Adrenal gland (tissue), 5 donors: ENCODE results near the gene AGRN.

Source experiments
- POLR2A ChIP-seq, 2 donors: fragments of 450-650 bp; IDR thresholded peaks; one replicate each; pipeline ENCODE4 v1.6.1; 2017; ENCODE audit warnings: antibody characterized with exemption in 2 of 2, mild to moderate bottlenecking in 2 of 2, moderate library complexity in 1 of 2
- TF ChIP-seq, protein P1 (sequence below), 6 experiments: fragments of 450-650 bp in 4 of 6; fragments of 200-600 bp in 2 of 6; sonication (generic) in 1 of 6; IDR thresholded peaks; 1 replicate in 5 of 6; 2 replicates in 1 of 6; pipeline versions ENCODE4 v1.5.1 to v1.8.0; 2016 to 2021; ENCODE audit warnings: antibody characterized with exemption in 6 of 6, mild to moderate bottlenecking in 2 of 6, moderate library complexity in 1 of 6
- donor health status: DM: no; HTN: no; CAD: no.

DNA sequence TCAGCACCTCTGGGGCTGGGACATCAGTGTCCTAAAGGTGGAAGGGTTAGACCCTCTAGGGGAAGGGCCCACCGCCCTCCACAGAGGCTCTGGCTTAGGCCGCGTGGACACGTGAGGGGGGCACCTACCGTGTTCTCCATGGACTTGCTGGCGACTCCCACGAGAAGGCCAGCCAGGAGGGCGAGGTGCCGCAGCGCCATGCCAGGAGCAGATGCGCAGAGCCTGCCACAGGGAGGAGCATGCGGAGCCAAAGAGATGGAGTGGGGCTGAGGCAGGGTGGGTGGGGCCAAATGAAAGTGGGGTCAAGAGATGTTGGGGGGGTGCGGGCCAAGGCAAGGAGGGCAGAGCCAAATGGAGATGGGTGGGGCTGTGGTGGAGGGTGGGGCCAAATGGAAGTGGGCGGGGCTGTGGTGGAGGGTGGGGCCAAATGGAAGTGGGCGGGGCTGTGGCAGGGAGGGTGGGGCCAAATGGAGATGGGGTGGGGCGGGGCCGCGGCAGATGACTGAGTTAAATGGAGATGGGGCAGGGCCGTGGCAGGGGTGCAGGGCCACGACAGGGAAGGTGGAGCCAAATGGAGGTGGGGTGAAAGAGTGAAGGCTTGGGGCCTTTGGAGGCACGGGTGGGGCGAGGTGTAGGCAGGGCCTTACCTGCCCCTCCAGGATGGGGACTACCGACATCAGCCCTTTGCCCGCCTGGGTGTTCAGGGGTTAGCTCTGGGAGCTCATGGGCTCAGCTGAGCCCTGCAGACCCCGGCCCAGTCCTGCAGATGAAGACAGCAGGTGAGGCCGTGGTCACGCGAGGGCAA, 71.6 kb downstream of the AGRN start:
- TF ChIP-seq, protein P1, sequence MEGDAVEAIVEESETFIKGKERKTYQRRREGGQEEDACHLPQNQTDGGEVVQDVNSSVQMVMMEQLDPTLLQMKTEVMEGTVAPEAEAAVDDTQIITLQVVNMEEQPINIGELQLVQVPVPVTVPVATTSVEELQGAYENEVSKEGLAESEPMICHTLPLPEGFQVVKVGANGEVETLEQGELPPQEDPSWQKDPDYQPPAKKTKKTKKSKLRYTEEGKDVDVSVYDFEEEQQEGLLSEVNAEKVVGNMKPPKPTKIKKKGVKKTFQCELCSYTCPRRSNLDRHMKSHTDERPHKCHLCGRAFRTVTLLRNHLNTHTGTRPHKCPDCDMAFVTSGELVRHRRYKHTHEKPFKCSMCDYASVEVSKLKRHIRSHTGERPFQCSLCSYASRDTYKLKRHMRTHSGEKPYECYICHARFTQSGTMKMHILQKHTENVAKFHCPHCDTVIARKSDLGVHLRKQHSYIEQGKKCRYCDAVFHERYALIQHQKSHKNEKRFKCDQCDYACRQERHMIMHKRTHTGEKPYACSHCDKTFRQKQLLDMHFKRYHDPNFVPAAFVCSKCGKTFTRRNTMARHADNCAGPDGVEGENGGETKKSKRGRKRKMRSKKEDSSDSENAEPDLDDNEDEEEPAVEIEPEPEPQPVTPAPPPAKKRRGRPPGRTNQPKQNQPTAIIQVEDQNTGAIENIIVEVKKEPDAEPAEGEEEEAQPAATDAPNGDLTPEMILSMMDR (IDR thresholded peaks at IDR 0.05) = no peak
- no peak for TF ChIP-seq POLR2A (IDR thresholded peaks at IDR 0.05)
